Fibroblast of villous mesenchyme (primary cell): ENCODE results near the gene CACNG4. TPM values are rescaled to one million over a fixed set of nuclear protein-coding genes. Genes with fewer than 3 reads are reported as not detected.
"Not testable (repeated sequence)": the region's sequence is repeated elsewhere in the genome, so short reads cannot be mapped to it uniquely, and the experiment has no call there.

Experiments
- DNase-seq: peaks from one replicate; pipeline ENCODE4 v3.0.0-alpha.2; 2010; ENCODE audit warnings: low read depth
- H3K4me3 ChIP-seq: 2 replicates; pipeline ENCODE4 v1.5.1; 2011; ENCODE audit warnings: low read depth, mild to moderate bottlenecking, low read length
- total RNA-seq: library from RNA; depleted of rRNA; stranded (reverse); fragments of >200 nt; gene quantifications from 2 replicates; pipeline ENCODE4 v1.2.3, GENCODE V29; 2012
- TF ChIP-seq, protein P1 (sequence below): IDR thresholded peaks from 2 replicates; pipeline ENCODE4 v1.5.1; 2012; ENCODE audit warnings: low read depth, mild to moderate bottlenecking, low read length; ENCODE audit not compliant: insufficient read depth

CACNG4 gene
- total RNA-seq, 1 donor, result not detected

DNA sequence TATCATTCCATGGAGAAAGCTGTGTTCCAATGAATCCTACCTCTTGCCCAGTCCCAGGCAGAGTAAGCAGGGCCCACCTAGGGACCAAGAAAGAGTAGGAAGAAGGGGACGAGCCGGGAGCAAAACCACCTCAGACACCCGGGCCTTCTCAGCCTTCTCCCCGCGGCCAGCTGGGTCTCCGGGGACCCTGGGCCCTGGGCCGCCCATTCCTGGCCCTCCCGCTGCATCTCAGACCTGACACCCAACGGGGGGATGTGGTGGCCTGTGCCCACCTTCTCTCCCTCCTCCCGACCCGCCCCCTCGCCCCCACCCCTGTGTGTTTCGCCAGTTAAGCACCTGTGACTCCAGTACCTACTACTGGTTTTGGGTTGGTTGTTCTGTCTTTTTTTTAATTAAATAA, 68.5 kb downstream of the CACNG4 start:
- no peak overlapping the region for H3K4me3 ChIP-seq
- TF ChIP-seq, protein P1, sequence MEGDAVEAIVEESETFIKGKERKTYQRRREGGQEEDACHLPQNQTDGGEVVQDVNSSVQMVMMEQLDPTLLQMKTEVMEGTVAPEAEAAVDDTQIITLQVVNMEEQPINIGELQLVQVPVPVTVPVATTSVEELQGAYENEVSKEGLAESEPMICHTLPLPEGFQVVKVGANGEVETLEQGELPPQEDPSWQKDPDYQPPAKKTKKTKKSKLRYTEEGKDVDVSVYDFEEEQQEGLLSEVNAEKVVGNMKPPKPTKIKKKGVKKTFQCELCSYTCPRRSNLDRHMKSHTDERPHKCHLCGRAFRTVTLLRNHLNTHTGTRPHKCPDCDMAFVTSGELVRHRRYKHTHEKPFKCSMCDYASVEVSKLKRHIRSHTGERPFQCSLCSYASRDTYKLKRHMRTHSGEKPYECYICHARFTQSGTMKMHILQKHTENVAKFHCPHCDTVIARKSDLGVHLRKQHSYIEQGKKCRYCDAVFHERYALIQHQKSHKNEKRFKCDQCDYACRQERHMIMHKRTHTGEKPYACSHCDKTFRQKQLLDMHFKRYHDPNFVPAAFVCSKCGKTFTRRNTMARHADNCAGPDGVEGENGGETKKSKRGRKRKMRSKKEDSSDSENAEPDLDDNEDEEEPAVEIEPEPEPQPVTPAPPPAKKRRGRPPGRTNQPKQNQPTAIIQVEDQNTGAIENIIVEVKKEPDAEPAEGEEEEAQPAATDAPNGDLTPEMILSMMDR, result no peak
- no peak for DNase-seq

DNA sequence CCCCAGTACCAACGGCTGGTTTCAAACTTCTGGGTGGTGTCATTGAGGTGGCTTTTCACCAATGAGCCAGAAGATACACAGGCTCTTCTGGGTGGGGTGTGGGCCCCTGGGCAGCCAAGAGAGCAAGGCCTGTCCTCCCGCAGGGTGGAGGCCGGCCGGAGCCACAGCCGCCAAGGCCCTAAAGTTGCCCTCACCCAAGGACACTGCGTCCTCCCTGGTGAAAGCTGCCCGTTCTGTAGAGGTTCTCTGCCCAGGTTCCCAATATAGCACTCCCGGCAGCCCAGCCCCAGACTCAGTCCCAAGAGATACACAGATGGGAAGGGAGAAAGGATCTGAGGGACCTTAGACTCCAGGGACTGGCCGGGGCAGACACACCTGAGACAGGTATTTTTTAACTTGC, 69.1 kb downstream of the CACNG4 start:
- TF ChIP-seq, protein P1, result no peak
- no peak overlapping the region for H3K4me3 ChIP-seq
- no peak for DNase-seq

DNA sequence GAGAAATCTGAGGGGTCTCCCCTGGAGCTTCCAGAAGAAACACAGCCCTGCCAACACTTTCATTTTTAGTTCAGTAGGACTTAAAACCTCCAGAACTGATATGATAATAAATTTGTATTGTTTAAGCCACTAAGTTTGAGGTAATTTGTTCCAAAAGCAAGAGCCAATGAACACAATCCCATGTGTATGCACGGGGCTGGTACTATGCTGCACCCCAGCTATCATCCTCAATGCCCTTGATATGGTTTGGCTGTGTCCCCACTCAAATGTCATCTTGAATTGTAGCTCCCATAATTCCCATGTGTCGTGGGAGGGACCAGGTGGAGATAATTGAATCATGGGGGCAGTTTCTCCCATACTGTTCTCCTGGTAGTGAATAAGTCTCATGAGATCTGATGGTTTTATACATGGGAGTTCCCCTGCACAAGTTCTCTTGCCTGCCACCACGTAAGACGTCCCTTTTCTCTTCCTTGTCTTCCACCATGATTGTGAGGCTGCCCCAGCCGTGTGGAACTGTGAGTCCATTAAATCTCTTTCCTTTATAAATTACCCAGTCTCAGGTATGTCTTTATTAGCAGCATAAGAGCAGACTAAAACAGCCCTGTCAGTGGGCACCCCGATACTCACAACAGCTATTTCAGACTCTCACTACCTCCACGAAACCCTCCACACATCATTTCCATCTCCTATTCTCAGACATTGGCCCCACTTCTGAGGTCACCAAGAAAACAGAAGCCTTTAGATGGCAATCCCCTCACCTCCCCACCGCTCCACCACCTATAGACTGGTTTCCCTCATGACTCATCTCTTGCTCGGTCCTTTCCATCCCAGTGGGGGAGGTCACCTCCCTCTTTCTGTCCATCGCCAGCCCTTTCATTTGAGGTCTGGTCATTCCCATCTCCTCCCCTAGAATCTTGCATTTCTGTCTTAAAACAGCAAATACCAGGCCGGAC, 70.9 kb downstream of the CACNG4 start:
- TF ChIP-seq, protein P1, result no peak
- no peak for DNase-seq

DNA sequence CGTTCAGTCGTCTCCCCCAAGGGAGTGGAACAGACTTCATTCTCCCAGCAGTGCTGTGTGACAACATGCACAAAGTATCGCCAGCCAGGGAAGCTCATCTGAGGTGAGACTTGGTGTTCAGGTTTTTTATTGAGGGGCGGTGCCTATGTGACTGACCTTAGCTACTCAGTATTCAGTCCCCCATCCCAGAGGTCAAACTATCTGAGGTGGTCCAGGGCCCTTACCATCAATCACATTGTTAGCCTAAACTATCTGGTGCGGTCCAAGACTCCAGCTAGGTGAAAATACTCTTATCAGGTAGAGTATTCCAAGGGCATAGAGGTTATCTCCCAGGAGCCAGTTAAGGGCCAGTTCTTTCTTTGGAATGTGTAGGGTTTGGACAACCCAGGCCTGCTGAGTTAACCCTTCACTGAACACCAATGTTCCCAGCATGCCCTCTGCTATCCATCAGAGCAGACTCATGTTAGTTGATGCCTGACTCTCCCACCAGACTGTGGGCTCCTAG, 74.4 kb downstream of the CACNG4 start:
- TF ChIP-seq, protein P1, result no peak
- no peak overlapping the region for H3K4me3 ChIP-seq
- no peak for DNase-seq

More for the DNA sequence above, 70.9 kb downstream of the CACNG4 start:
- H3K4me3 ChIP-seq, result no peak overlapping the region

DNA sequence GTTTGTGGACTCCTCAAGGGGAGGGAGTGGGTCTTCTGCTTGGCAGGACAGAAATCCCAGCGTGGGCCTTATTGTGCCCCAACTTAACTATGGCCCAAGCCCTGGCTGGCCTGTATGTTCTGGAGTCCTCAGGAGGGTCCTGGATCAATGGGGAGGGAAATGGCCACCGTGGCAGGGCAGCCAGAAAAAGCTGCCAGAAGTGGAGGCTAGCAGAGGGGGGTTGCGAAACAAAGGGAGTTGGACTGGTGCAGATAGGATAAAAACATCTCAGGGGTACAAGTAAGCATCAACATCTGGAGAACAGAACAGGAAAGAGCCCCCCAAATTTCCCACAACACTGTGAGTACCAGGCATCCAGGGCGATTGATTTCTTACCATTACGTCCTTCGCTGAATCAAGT, 76.1 kb downstream of the CACNG4 start:
- DNase-seq, result no peak
- no peak overlapping the region for H3K4me3 ChIP-seq
- TF ChIP-seq, protein P1, result no peak

DNA sequence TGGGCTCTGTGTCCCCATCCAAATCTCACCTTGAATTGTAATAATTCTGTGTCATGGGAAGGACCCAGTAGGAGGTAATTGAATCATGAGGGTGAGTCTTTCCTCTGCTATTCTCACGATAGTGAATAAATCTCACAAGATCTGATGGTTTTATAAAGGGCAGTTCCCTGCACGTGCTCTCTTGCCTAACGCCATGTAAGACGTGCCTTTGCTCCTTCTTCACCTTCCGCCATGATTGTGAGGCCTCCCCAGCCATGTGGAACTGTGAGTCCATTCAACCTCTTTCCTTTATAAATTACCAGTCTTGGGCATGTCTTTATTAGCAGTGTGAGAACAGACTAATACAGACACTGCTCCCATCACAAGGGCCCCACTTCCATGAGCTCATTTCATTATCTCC, 76.6 kb downstream of the CACNG4 start:
- not testable (repeated sequence) for H3K4me3 ChIP-seq, DNase-seq

DNA sequence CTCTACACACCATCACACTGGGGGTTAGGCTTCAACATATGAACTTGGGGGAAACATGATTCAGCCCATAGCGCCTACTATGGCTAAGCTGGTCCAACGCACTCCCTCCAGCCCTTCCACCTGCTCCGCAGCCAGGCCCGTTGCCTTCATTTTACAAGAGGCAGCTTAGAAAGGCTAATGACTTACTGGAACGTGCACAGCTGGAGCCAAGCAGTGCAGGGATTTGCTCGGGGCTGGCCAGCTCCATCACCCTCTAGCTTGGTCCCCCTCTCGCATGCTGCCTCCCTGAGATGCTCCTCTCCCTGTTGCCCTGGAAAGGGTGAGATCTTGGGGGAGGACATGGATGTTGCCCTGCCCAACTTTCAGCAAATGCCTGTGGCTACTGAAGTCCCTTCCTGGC, 77.0 kb downstream of the CACNG4 start:
- no peak overlapping the region for H3K4me3 ChIP-seq
- DNase-seq, result no peak
- TF ChIP-seq, protein P1, result no peak
